HepG2 (cell line): ENCODE results near the gene RXFP3. TPM values are rescaled to one million over a fixed set of nuclear protein-coding genes. Genes with fewer than 3 reads are reported as not detected.

ENCODE experiments used
- ATAC-seq: fragments of 200-7000 bp; cut with Tn5 transposase; 3 replicates; pipeline ENCODE4 v1.9.1; 2020; ENCODE audit warnings: mild to moderate bottlenecking, moderate library complexity
- BruUV-seq: library from RNA; stranded (reverse); fragments of 400-500 nt; replicated peaks from 2 replicates; lab custom pipeline; 2021; lab: Mats Ljungman, UMichigan
- CTCF ChIA-PET: fragments of 300-600 bp; formaldehyde crosslinking; extraction: SDS; loops from one replicate; lab custom pipeline; 2021; ENCODE audit warnings: low total read pairs, inconsistent platforms, low intra/inter-chr PET ratio; lab: Yijun Ruan, JAX
- POLR2A ChIA-PET: fragments of 350-600 bp; sonication (Branson Sonifier 250); formaldehyde crosslinking; loops from one replicate; lab custom pipeline; 2020; ENCODE audit warnings: antibody characterized with exemption, inconsistent platforms; lab: Yijun Ruan, JAX
- DNase-seq: peaks from one replicate; pipeline ENCODE4 v3.0.0-alpha.2; 2015; ENCODE audit warnings: low spot score
- FAIRE-seq: peaks from 3 replicates; lab custom pipeline; 2011; peaks lifted over from hg19 to GRCh38; lab: Jason Lieb, UNC
- H2AFZ ChIP-seq: one replicate; pipeline ENCODE4 v1.6.1; 2011; ENCODE audit warnings: low read length, inconsistent platforms
- H3K27ac ChIP-seq: fragments of 300-600 bp; 3 replicates; pipeline ENCODE4 v1.8.0; 2011; ENCODE audit warnings: mixed run types, mild to moderate bottlenecking, mixed read lengths, low read length, inconsistent platforms; ENCODE audit not compliant: insufficient read depth; ENCODE audit errors: extremely low read length
- H3K27me3 ChIP-seq, 2 experiments: fragments of 200-600 bp in 1 of 2; 2 replicates in 1 of 2; 3 replicates in 1 of 2; pipeline versions ENCODE4 v1.6.0 to v1.8.0; 2011; ENCODE audit warnings: low read length in 2 of 2, mild to moderate bottlenecking in 2 of 2, moderate library complexity in 2 of 2, inconsistent platforms in 1 of 2; ENCODE audit not compliant: insufficient read depth in 2 of 2, control insufficient read depth in 1 of 2
- H3K36me3 ChIP-seq, 2 experiments: fragments of 200-600 bp in 1 of 2; replicated peaks in 1 of 2; 2 replicates in 1 of 2; 3 replicates in 1 of 2; pipeline versions ENCODE4 v1.5.1 to v1.8.0; 2011; ENCODE audit warnings: low read length in 2 of 2, inconsistent platforms in 1 of 2; ENCODE audit not compliant: insufficient read depth in 2 of 2, control insufficient read depth in 1 of 2
- H3K4me1 ChIP-seq: 2 replicates; pipeline ENCODE4 v1.5.1; 2012; ENCODE audit warnings: low read length, inconsistent platforms; ENCODE audit not compliant: insufficient read depth
- H3K4me2 ChIP-seq: 2 replicates; pipeline ENCODE4 v1.6.0; 2011; ENCODE audit warnings: low read depth, low read length, inconsistent platforms
- H3K4me3 ChIP-seq, 3 experiments: fragments of 200-600 bp in 1 of 3; sonication (generic), shearing (Covaris generic) in 1 of 3; replicated peaks in 1 of 3; 2 replicates each; pipeline ENCODE4 v1.5.1; 2011 to 2016; ENCODE audit warnings: low read length in 3 of 3, inconsistent platforms in 2 of 3, low read depth in 2 of 3, mild to moderate bottlenecking in 2 of 3, control low read depth in 1 of 3, mixed read lengths in 1 of 3; ENCODE audit not compliant: insufficient read depth in 1 of 3
- H3K79me2 ChIP-seq: one replicate; pipeline ENCODE4 v1.6.1; 2011; ENCODE audit warnings: low read length, inconsistent platforms; ENCODE audit not compliant: insufficient read depth
- H3K9ac ChIP-seq: 2 replicates; pipeline ENCODE4 v1.6.0; 2011; ENCODE audit warnings: mild to moderate bottlenecking, low read depth, low read length, inconsistent platforms; ENCODE audit not compliant: insufficient read depth
- H3K9me3 ChIP-seq: 2 replicates; pipeline ENCODE4 v1.5.1; 2012; ENCODE audit warnings: mild to moderate bottlenecking, low read length
- H4K20me1 ChIP-seq: 2 replicates; pipeline ENCODE4 v1.6.0; 2011; ENCODE audit warnings: inconsistent platforms, mild to moderate bottlenecking, low read length, moderate library complexity; ENCODE audit not compliant: insufficient read depth
- HOXA5 ChIP-seq: sonication (generic); formaldehyde crosslinking; IDR thresholded peaks from 2 replicates; pipeline ENCODE4 v1.4.0; 2020; ENCODE audit warnings: missing genetic modification reagents
- KDM2A ChIP-seq: sonication (generic); formaldehyde crosslinking; IDR thresholded peaks from 2 replicates; pipeline ENCODE4 v1.4.0; 2020; ENCODE audit warnings: low read depth, missing genetic modification reagents, borderline replicate concordance
- KDM5B ChIP-seq: sonication (generic); formaldehyde crosslinking; IDR thresholded peaks from 2 replicates; pipeline ENCODE4 v1.4.0; 2020; ENCODE audit warnings: missing genetic modification reagents, mild to moderate bottlenecking, borderline replicate concordance
- NONO ChIP-seq, 2 experiments: fragments of 450-650 bp in 1 of 2; sonication (generic) in 1 of 2; formaldehyde crosslinking in 1 of 2; IDR thresholded peaks in 1 of 2; conservative IDR thresholded peaks in 1 of 2; 2 replicates each; pipeline versions ENCODE4 v1.6.1 to v1.8.0; 2017 to 2022; ENCODE audit warnings: mild to moderate bottlenecking in 1 of 2, missing genetic modification reagents in 1 of 2, moderate library complexity in 1 of 2
- PCBP1 ChIP-seq: fragments of 200-400 bp; formaldehyde crosslinking; IDR thresholded peaks from 2 replicates; pipeline ENCODE4 v1.6.1; 2017; ENCODE audit warnings: mild to moderate bottlenecking, low read depth, low read length, borderline replicate concordance
- RBM39 ChIP-seq: fragments of 200-400 bp; formaldehyde crosslinking; IDR thresholded peaks from one replicate; pipeline ENCODE4 v1.6.1; 2018; ENCODE audit warnings: antibody characterized with exemption, mild to moderate bottlenecking, low read depth, low read length; ENCODE audit not compliant: poor library complexity, severe bottlenecking
- ZFP36 ChIP-seq: fragments of 150-350 bp; IDR thresholded peaks from 2 replicates; pipeline ENCODE4 v1.6.1; 2018; ENCODE audit warnings: borderline replicate concordance, low read length, low read depth; ENCODE audit not compliant: partially characterized antibody
- ZNF331 ChIP-seq: sonication (generic); formaldehyde crosslinking; IDR thresholded peaks from 2 replicates; pipeline ENCODE4 v1.4.0; 2020; ENCODE audit warnings: missing genetic modification reagents
- ZNF563 ChIP-seq: sonication (generic); formaldehyde crosslinking; IDR thresholded peaks from 2 replicates; pipeline ENCODE4 v1.8.0; 2022; ENCODE audit warnings: mild to moderate bottlenecking, moderate library complexity, missing genetic modification reagents
- WGBS: methylation state at CpG from one replicate; pipeline ENCODE4 v1.1.6; 2017; ENCODE audit warnings: low lambda C conversion rate; 5-methylcytosine and 5-hydroxymethylcytosine counted together
- in situ Hi-C: cut with HindIII; loops from 2 replicates; pipeline ENCODE4 v1.10.0; 2017; ENCODE audit warnings: low pct_unique_long_range_greater_than_20kb; ENCODE audit not compliant: extremely low pct_ligation_motif_present
- intact Hi-C: fragments of 100-400 bp; cut with micrococcal nuclease; formaldehyde crosslinking; loops from one replicate; pipeline ENCODE4 v1.10.0; 2022; ENCODE audit not compliant: unreplicated experiment
- polyA plus RNA-seq, 8 experiments: library from polyadenylated mRNA; depleted of rRNA in 3 of 8; stranded (reverse) in 7 of 8; unstranded in 1 of 8; fragments of >200 nt; fragmentation: Illumina TruSeq in 4 of 8; extraction: Trizol in 4 of 8; gene quantifications; 2 replicates each; pipeline versions ENCODE4 v1.2.1 to v1.2.3, GENCODE V29; 2011 to 2016; ENCODE audit warnings: low read depth in 4 of 8, missing spikeins in 1 of 8, mixed read lengths in 1 of 8; ENCODE audit not compliant: insufficient read depth in 1 of 8
- total RNA-seq, 5 experiments: library from RNA; depleted of rRNA; stranded (reverse); fragments of >200 nt; fragmentation: Illumina TruSeq; extraction: Trizol; gene quantifications; 2 replicates each; pipeline ENCODE4 v1.2.3, GENCODE V29; 2016; ENCODE audit warnings: low read depth in 1 of 5
- TF ChIP-seq, protein P1 (sequence below): sonication (generic); formaldehyde crosslinking; IDR thresholded peaks from 2 replicates; pipeline ENCODE4 v1.5.1; 2020; ENCODE audit warnings: missing genetic modification reagents, mild to moderate bottlenecking, borderline replicate concordance
- TF ChIP-seq, protein P2 (sequence below): IDR thresholded peaks from 2 replicates; pipeline ENCODE4 v1.6.1; 2016; ENCODE audit warnings: low read depth, control low read depth

RXFP3 gene
- total and polyA plus RNA-seq, 2 of the 13 experiments (the other 11 are each of a cell fraction or from before 2014, with no cell fraction given) = not detected

DNA sequence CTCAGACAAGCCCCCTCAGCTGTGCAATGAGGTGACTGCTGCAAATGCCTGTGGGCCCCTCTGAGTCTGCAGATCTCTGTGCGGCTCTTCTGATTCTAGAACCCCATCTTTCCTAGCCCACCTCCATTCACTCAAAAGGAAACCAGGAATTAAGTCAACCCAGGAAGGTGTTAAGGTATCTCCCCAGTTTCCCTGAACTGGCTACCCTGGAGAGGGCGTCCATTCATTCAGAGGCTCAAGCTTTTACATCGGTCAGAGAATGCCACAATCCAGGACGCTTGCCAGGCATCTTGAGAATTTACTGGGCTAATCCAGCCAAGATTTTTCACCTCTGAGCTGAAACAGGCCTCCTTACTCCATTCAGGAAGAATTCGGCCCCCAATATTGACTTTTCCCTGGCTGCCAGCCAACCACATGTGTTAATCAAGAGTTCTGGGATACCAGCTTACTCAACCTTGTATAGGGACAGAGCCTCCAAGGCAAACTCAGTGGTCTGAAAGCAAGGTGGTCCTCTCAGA, 43.5 kb upstream of the RXFP3 start:
- no TSS peak for BruUV-seq
- WGBS = 10% methylated on average over 5 of the region's 5 CpGs
- Histone ChIP-seq H3K27ac (no peak overlapping the region), H2AFZ (no peak overlapping the region), H3K27me3 (peaks cover 1 to 17% of the 10 kb centered on the region in 2 experiments; a peak in 4 of 5 replicates)
- POLR2A ChIA-PET = no interaction called here
- TF ChIP-seq PCBP1 = no peak
- TF ChIP-seq, all 625 proteins: peak for 0
- no peaks in the 10 kb centered on the region for H4K20me1 ChIP-seq
- FAIRE-seq (no peak), DNase-seq (peak; percentile 2), ATAC-seq (no peak)
- no peaks in the 10 kb centered on the region for H3K9me3 ChIP-seq
- H3K9ac ChIP-seq = no peak overlapping the region
- CTCF ChIA-PET = no interaction called here
- in situ Hi-C loops = no loop called here
- no peak overlapping the region for H3K4me3 ChIP-seq
- no peaks in the 10 kb centered on the region for H3K36me3 ChIP-seq
- H3K4me1 ChIP-seq = no peaks in the 10 kb centered on the region
- H3K79me2 ChIP-seq = no peaks in the 10 kb centered on the region
- intact Hi-C loops = no loop called here
- H3K4me2 ChIP-seq = no peak overlapping the region

DNA sequence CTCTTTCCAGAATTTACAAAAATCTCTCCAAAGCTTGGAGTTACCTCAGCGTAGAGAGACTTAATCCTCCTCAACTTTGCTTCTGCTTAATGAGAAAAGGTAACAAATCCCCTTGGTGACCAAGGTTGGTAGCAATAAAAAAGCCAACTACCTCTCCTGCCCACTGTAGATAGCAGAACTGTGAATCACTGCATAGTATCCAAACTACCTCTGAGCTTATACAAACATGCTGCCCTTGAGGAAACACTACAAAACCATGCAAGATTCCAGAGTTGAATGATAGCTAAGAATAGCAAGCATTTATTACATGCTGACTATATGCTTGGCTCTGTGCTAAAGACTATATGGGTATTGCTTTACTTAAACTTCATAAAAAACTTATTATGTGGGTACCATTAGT, 41.6 kb upstream of the RXFP3 start:
- 4% methylated on average over 1 of the region's 1 CpG for WGBS
- Histone ChIP-seq H3K4me3 (no peak overlapping the region), H3K79me2 (no peaks in the 10 kb centered on the region), H3K27ac (no peak overlapping the region), H3K9me3 (no peaks in the 10 kb centered on the region), H3K27me3 (peaks cover 1 to 17% of the 10 kb centered on the region in 2 experiments; a peak in 4 of 5 replicates), H4K20me1 (no peaks in the 10 kb centered on the region), H3K9ac (no peak overlapping the region), H3K4me2 (no peak overlapping the region), H3K36me3 (no peaks in the 10 kb centered on the region), H3K4me1 (no peaks in the 10 kb centered on the region), H2AFZ (no peak overlapping the region)
- no peak for DNase-seq
- ATAC-seq = no peak
- no peak for FAIRE-seq
- ChIA-PET CTCF (no interaction called here), POLR2A (no interaction called here)
- intact Hi-C loops (no loop called here), in situ Hi-C loops (no loop called here)
- no TSS peak for BruUV-seq
- TF ChIP-seq, protein P1, sequence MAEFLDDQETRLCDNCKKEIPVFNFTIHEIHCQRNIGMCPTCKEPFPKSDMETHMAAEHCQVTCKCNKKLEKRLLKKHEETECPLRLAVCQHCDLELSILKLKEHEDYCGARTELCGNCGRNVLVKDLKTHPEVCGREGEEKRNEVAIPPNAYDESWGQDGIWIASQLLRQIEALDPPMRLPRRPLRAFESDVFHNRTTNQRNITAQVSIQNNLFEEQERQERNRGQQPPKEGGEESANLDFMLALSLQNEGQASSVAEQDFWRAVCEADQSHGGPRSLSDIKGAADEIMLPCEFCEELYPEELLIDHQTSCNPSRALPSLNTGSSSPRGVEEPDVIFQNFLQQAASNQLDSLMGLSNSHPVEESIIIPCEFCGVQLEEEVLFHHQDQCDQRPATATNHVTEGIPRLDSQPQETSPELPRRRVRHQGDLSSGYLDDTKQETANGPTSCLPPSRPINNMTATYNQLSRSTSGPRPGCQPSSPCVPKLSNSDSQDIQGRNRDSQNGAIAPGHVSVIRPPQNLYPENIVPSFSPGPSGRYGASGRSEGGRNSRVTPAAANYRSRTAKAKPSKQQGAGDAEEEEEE (CRISPR knock-in tag) = no peak
- TF ChIP-seq KDM5B (no peak), KDM2A (no peak), NONO (IDR thresholded peaks at IDR 0.05) (no peak), NONO (CRISPR knock-in tag; conservative IDR thresholded peaks at IDR 0.05) (no peak), ZNF331 (no peak), RBM39 (no peak), ZNF563 (CRISPR knock-in tag) (no peak), ZFP36 (no peak), HOXA5 (CRISPR knock-in tag) (no peak)
- TF ChIP-seq, protein P2, sequence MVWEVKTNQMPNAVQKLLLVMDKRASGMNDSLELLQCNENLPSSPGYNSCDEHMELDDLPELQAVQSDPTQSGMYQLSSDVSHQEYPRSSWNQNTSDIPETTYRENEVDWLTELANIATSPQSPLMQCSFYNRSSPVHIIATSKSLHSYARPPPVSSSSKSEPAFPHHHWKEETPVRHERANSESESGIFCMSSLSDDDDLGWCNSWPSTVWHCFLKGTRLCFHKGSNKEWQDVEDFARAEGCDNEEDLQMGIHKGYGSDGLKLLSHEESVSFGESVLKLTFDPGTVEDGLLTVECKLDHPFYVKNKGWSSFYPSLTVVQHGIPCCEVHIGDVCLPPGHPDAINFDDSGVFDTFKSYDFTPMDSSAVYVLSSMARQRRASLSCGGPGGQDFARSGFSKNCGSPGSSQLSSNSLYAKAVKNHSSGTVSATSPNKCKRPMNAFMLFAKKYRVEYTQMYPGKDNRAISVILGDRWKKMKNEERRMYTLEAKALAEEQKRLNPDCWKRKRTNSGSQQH (CRISPR knock-in tag) = no peak
